Tongue (tissue), 2 donors: ENCODE data around the gene KRTAP3-3. TPM values are rescaled to one million over a fixed set of nuclear protein-coding genes. Genes with fewer than 3 reads are reported as not detected.

ENCODE experiments used
- DNase-seq: peaks from one replicate; pipeline ENCODE4 v3.0.0-alpha.2; 2015
- total RNA-seq: library from RNA; depleted of rRNA; stranded (reverse); fragments of >200 nt; gene quantifications from one replicate; pipeline ENCODE4 v1.2.3, GENCODE V29; 2014

Gene KRTAP3-3
- total RNA-seq: not detected

- peak; percentile 54 for DNase-seq
These were observed at the start of gene KRTAP3-3 for GRCh38 chr17:40993839-40994238. Gene KRTAP3-3, minus strand, starts transcription at chr17:40994164. Its CDS starts 67 bp downstream, at chr17:40994097.

- DNase-seq: no peak
These were observed 49.0 kb upstream of the KRTAP3-3 start for GRCh38 chr17:41042953-41043352.

- peak; percentile 86 for DNase-seq
These were observed 47.0 kb upstream of the KRTAP3-3 start, which contains the start of gene KRTAP1-1 for GRCh38 chr17:41040783-41041571. Gene KRTAP1-1, minus strand, starts transcription at chr17:41041450. Its CDS starts 53 bp downstream, at chr17:41041397.

GRCh38 chr17:41037853-41038350 is 43.9 kb upstream of the KRTAP3-3 start:
- no peak for DNase-seq

- DNase-seq: peak; percentile 74
These were observed 40.5 kb upstream of the KRTAP3-3 start, which contains the start of gene KRTAP1-3 for GRCh38 chr17:41034346-41034935. Gene KRTAP1-3, minus strand, starts transcription at chr17:41034874. Its CDS starts 53 bp downstream, at chr17:41034821.

GRCh38 chr17:41029633-41030245 is 35.8 kb upstream of the KRTAP3-3 start, which contains the start of gene KRTAP1-4:
Gene KRTAP1-4, minus strand, starts transcription at chr17:41030195. Its CDS starts 117 bp downstream, at chr17:41030078.
- DNase-seq: no peak

GRCh38 chr17:41026715-41027471 is 32.9 kb upstream of the KRTAP3-3 start, which contains the start of gene KRTAP1-5:
Gene KRTAP1-5, minus strand, starts transcription at chr17:41027208. Its CDS starts 53 bp downstream, at chr17:41027155.
- peak; percentile 77 for DNase-seq

- no peak for DNase-seq
These were observed 30.7 kb upstream of the KRTAP3-3 start for GRCh38 chr17:41024697-41025096.

- DNase-seq: no peak
These were observed 26.4 kb upstream of the KRTAP3-3 start for GRCh38 chr17:41020336-41020735.

- no peak for DNase-seq
These were observed 25.5 kb upstream of the KRTAP3-3 start for GRCh38 chr17:41019415-41019814.

GRCh38 chr17:41018541-41018940 is 24.6 kb upstream of the KRTAP3-3 start:
- no peak for DNase-seq

GRCh38 chr17:41016578-41017215 is 22.7 kb upstream of the KRTAP3-3 start:
- DNase-seq: no peak

GRCh38 chr17:41015454-41015853 is 21.5 kb upstream of the KRTAP3-3 start:
- no peak for DNase-seq

GRCh38 chr17:41013606-41014005 is 19.6 kb upstream of the KRTAP3-3 start:
- DNase-seq: peak; percentile 73

- DNase-seq: no peak
These were observed 19.2 kb upstream of the KRTAP3-3 start for GRCh38 chr17:41013181-41013580.

GRCh38 chr17:41012326-41013120 is 18.6 kb upstream of the KRTAP3-3 start:
- DNase-seq: peak; percentile 44

GRCh38 chr17:41010441-41010840 is 16.5 kb upstream of the KRTAP3-3 start:
- DNase-seq: no peak

- no peak for DNase-seq
These were observed 16.0 kb upstream of the KRTAP3-3 start for GRCh38 chr17:41009936-41010335.

GRCh38 chr17:41009301-41009760 is 15.4 kb upstream of the KRTAP3-3 start:
- DNase-seq: no peak

GRCh38 chr17:41008811-41009210 is 14.8 kb upstream of the KRTAP3-3 start, which contains the start of gene KRTAP3-1:
Gene KRTAP3-1, minus strand, starts transcription at chr17:41009128. Its CDS starts 54 bp downstream, at chr17:41009074.
- DNase-seq: peak; percentile 16
